DND-41 (cell line): Measurements from ENCODE around the gene GRIK4.

Source experiments
- ATAC-seq: fragments of 200-7000 bp; cut with Tn5 transposase; 3 replicates; pipeline ENCODE4 v1.9.1; 2021; ENCODE audit warnings: low read depth; ENCODE audit not compliant: insufficient read depth
- DNase-seq: peaks from one replicate; pipeline ENCODE4 v3.0.0-alpha.2; 2020
- H2AFZ ChIP-seq: 2 replicates; pipeline ENCODE4 v1.6.0; 2012; ENCODE audit warnings: low read depth, low read length
- H3K27ac ChIP-seq: 2 replicates; pipeline ENCODE4 v1.5.1; 2012; ENCODE audit warnings: low read length, inconsistent platforms
- H3K27me3 ChIP-seq: fragments of 200-600 bp; sonication (generic); 2 replicates; pipeline ENCODE4 v1.6.0; 2012; ENCODE audit warnings: low read length, mild to moderate bottlenecking, inconsistent platforms; ENCODE audit not compliant: insufficient read depth, poor library complexity
- H3K36me3 ChIP-seq: 2 replicates; pipeline ENCODE4 v1.5.1; 2012; ENCODE audit warnings: low read length, inconsistent platforms; ENCODE audit not compliant: insufficient read depth
- H3K4me1 ChIP-seq: 2 replicates; pipeline ENCODE4 v1.5.1; 2012; ENCODE audit warnings: mild to moderate bottlenecking, low read length; ENCODE audit not compliant: insufficient read depth
- H3K4me2 ChIP-seq: 2 replicates; pipeline ENCODE4 v1.6.0; 2012; ENCODE audit warnings: mild to moderate bottlenecking, moderate library complexity, low read length, inconsistent platforms; ENCODE audit not compliant: insufficient read depth
- H3K4me3 ChIP-seq, 2 experiments: fragments of 200-600 bp in 1 of 2; shearing (Covaris generic) in 1 of 2; 2 replicates each; pipeline ENCODE4 v1.5.1; 2012 to 2016; ENCODE audit warnings: inconsistent platforms in 2 of 2, low read length in 2 of 2, mild to moderate bottlenecking in 2 of 2, low read depth in 1 of 2, moderate library complexity in 1 of 2
- H3K79me2 ChIP-seq: 2 replicates; pipeline ENCODE4 v1.6.0; 2012; ENCODE audit warnings: low read length, inconsistent platforms; ENCODE audit not compliant: insufficient read depth
- H3K9ac ChIP-seq: 2 replicates; pipeline ENCODE4 v1.6.0; 2012; ENCODE audit warnings: low read depth, mild to moderate bottlenecking, inconsistent platforms, low read length, moderate library complexity
- H3K9me3 ChIP-seq: 2 replicates; pipeline ENCODE4 v1.5.1; 2012; ENCODE audit warnings: low read length, moderate library complexity, mild to moderate bottlenecking, inconsistent platforms; ENCODE audit not compliant: insufficient read depth, severe bottlenecking
- H4K20me1 ChIP-seq: 2 replicates; pipeline ENCODE4 v1.6.0; 2012; ENCODE audit warnings: low read length; ENCODE audit not compliant: insufficient read depth
- EZH2 ChIP-seq: IDR thresholded peaks from 3 replicates; pipeline ENCODE4 v1.6.1; 2012; ENCODE audit warnings: borderline replicate concordance, low read depth, mild to moderate bottlenecking, moderate library complexity, low read length, inconsistent platforms; ENCODE audit not compliant: severe bottlenecking
- TF ChIP-seq, protein P1 (sequence below): IDR thresholded peaks from 2 replicates; pipeline ENCODE4 v1.5.1; 2012; ENCODE audit warnings: borderline replicate concordance, low read length, moderate library complexity, mild to moderate bottlenecking; ENCODE audit not compliant: poor library complexity, severe bottlenecking; ENCODE audit errors: extremely low read depth

The GRIK4 gene

GRCh38 chr11:120675171-120675570 lies 163.6 kb downstream of the GRIK4 start:
- ATAC-seq, result no peak
- no peaks in the 10 kb centered on the region for H3K36me3 ChIP-seq
- TF ChIP-seq EZH2, result no peak
- TF ChIP-seq, protein P1, sequence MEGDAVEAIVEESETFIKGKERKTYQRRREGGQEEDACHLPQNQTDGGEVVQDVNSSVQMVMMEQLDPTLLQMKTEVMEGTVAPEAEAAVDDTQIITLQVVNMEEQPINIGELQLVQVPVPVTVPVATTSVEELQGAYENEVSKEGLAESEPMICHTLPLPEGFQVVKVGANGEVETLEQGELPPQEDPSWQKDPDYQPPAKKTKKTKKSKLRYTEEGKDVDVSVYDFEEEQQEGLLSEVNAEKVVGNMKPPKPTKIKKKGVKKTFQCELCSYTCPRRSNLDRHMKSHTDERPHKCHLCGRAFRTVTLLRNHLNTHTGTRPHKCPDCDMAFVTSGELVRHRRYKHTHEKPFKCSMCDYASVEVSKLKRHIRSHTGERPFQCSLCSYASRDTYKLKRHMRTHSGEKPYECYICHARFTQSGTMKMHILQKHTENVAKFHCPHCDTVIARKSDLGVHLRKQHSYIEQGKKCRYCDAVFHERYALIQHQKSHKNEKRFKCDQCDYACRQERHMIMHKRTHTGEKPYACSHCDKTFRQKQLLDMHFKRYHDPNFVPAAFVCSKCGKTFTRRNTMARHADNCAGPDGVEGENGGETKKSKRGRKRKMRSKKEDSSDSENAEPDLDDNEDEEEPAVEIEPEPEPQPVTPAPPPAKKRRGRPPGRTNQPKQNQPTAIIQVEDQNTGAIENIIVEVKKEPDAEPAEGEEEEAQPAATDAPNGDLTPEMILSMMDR, result no peak

GRCh38 chr11:120676991-120677390 lies 165.4 kb downstream of the GRIK4 start:
- no peaks in the 10 kb centered on the region for H3K36me3 ChIP-seq
- H2AFZ ChIP-seq, result no peak overlapping the region
- no peaks in the 10 kb centered on the region for H3K79me2 ChIP-seq
- no peaks in the 10 kb centered on the region for H3K9me3 ChIP-seq
- H3K9ac ChIP-seq, result no peak overlapping the region
- H4K20me1 ChIP-seq, result no peaks in the 10 kb centered on the region
- ATAC-seq (no peak), DNase-seq (no peak)
- H3K4me1 ChIP-seq, result no peaks in the 10 kb centered on the region
- H3K4me2 ChIP-seq, result no peak overlapping the region
- H3K27me3 ChIP-seq, result peaks cover 5% of the 10 kb centered on the region
- H3K27ac ChIP-seq, result no peak overlapping the region
- no peak overlapping the region for H3K4me3 ChIP-seq
- TF ChIP-seq, protein P1, result no peak
- TF ChIP-seq EZH2, result no peak

More at GRCh38 chr11:120675171-120675570, 163.6 kb downstream of the GRIK4 start:
- H3K4me1 ChIP-seq, result no peaks in the 10 kb centered on the region
- no peaks in the 10 kb centered on the region for H3K9me3 ChIP-seq
- peaks cover 4% of the 10 kb centered on the region for H3K27me3 ChIP-seq
- H3K9ac ChIP-seq, result no peak overlapping the region
- no peak for DNase-seq
- H4K20me1 ChIP-seq, result no peaks in the 10 kb centered on the region
- no peak overlapping the region for H2AFZ ChIP-seq
- H3K27ac ChIP-seq, result no peak overlapping the region
- no peak overlapping the region for H3K4me2 ChIP-seq
- H3K79me2 ChIP-seq, result no peaks in the 10 kb centered on the region
- H3K4me3 ChIP-seq, result no peak overlapping the region

GRCh38 chr11:120680322-120680721 lies 168.8 kb downstream of the GRIK4 start:
- H2AFZ ChIP-seq, result no peak overlapping the region
- no peak for DNase-seq
- H4K20me1 ChIP-seq, result no peaks in the 10 kb centered on the region
- H3K4me3 ChIP-seq, result no peak overlapping the region
- H3K9me3 ChIP-seq, result no peaks in the 10 kb centered on the region
- no peak overlapping the region for H3K9ac ChIP-seq
- TF ChIP-seq, protein P1, result no peak
- no peak overlapping the region for H3K27ac ChIP-seq
- no peak for ATAC-seq
- no peaks in the 10 kb centered on the region for H3K79me2 ChIP-seq
- H3K36me3 ChIP-seq, result no peaks in the 10 kb centered on the region
- H3K27me3 ChIP-seq, result peaks cover 11% of the 10 kb centered on the region
- H3K4me1 ChIP-seq, result no peaks in the 10 kb centered on the region
- H3K4me2 ChIP-seq, result no peak overlapping the region
